GM21529 (cell line): ENCODE results near the gene SLIT3.

Experiments used
- ATAC-seq: cut with Tn5 transposase; IDR thresholded peaks from one replicate; pipeline ENCODE4 v1.9.1; 2021; ENCODE audit not compliant: unreplicated experiment

Gene SLIT3

DNA sequence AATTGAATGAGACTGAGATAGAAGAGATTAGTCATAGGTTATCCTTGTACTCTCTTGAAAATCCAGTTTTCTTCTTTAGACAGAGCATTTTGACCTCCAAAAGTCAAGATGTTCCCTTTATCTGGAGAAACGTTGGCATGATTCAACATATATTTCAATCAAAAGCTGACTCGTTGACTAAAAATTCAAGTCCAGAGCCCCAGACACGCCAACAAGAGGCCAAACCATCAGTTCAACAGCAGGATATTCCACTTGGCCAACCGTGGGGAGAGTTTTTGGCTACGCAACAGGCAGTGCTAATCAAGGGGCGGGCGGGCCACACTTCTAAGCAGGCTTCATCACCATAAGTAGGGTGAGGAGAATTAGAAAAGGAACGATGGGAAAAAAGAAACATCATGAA lies 119.1 kb downstream of the SLIT3 start:
- ATAC-seq, result no peak

DNA sequence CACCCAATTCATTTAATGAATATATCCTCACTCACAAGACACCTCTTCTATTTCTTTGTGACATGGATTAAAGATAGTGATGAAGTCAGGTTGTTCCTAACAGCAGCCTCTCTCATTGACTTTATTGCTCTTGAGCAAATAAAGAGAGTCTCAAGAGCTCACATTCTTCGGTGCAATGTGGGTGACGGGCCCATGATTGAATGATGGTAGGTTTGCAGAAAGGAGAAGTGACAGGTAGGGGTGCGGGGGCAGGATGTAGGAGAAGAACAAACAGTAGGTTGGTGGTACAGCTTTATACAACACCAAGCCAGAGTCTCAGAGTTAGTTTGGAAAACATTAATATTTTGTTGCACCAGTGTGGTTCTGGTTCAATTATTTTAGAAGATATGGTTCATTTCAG lies 122.2 kb downstream of the SLIT3 start:
- no peak for ATAC-seq

GRCh38 chr5:169178274-169178673 lies 122.7 kb downstream of the SLIT3 start:
- no peak for ATAC-seq

DNA sequence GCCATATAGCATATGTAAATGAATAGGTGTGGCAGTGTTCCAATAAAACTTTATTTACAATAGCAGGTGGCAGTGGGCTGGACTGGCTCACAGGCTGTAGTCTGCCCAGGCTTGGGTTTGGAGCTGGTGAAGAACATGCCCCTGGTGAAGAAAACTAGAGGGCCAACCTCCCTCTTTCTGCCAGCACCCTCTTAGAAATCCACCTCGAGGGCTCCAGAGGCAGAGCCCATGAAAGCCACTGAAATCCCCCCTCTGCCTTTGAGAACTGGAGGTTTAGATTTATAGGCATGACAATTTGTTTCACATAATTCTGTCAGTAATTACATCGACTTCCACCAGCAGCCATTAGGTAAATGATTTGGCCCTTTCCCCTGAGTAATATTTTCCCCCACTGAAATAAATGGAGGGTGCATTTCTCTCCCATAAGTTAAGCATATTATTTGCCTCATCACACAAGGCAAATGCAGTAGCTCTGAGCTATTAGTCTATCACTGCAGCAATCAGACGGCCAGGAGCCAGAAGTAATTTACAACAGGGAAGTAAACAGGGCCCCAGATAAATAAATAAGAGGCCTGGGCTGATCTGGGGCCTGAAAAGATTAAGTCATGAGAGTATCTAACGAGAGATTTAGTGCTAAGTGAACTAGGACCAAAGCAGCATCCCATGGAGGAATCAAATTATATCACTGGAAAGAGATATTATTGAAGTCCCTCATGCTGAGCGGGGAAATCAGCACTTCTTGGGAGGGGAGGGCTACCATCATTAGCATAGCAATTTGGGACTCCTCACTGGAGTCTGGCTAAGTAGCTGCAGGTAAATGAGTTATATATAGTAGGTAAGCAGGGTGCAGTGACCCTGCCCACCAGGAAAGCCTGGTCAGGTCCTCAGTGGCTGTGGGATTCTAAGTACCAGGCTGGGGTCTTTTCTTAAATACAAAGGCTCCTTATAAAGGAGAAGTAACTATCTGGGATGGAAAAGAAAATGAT lies 123.9 kb downstream of the SLIT3 start:
- ATAC-seq, result no peak

DNA sequence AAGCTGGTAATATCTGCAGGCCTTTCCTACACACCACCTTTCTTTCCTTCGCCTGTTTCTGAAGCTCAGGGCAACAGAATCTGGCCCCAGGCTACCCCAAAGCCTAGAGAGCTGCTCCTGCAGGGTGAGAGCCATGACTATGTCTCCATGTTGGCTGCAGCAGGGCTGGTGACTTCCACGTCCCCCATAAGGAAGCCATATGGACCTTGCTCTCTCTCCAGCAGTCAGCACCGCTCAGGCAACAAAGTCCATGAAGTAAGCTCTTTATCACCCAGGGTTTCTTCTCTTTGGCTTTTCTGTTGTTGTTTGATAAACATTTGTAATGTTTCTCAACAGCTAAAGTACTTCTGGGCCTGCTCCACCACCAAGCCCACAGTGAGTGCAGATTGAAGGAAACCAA lies 125.2 kb downstream of the SLIT3 start:
- ATAC-seq, result no peak

DNA sequence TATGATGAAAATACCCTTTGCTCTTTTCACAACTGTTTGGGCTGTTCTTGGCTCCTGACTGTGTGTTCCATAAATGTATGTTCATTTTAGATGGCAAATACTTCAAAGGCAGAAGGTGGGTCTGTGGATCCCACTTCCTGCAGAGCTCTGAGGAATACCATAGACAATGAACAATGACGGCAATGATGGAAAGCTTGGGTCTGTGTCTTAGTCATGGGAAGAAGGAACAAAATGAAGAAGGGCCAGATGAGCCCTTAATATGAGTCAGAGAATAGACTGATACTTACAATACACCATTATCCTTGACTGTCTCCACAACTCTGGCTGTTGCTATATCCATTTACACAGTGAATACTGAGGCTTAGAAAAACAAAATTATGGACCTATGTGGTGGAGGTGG lies 126.0 kb downstream of the SLIT3 start:
- ATAC-seq, result no peak

DNA sequence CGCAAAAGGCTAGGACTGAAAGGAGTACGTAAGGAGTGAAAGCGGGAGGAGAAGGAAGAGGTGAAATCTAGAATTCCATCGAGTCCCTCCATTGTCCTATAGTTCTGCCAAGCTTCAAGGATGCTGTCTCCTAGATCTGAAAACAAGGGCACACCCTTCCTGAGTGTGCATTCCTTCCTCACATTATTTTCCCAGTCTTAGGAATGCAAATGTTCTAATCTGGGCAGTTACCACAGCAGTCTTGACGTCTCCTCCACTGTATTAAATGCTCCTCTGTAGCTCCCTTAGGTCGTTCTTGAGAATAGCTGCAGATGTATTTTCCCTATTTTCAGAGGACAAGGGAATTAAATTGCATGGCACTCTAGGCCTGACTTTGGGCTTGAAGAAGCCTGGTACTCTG lies 127.6 kb downstream of the SLIT3 start:
- no peak for ATAC-seq

- ATAC-seq, result no peak
Observed at GRCh38 chr5:169171515-169171914, 129.4 kb downstream of the SLIT3 start.

GRCh38 chr5:169169783-169170182 lies 131.2 kb downstream of the SLIT3 start:
- ATAC-seq, result no peak

GRCh38 chr5:169168280-169168679 lies 132.7 kb downstream of the SLIT3 start:
- ATAC-seq, result no peak

GRCh38 chr5:169166078-169166477 lies 134.9 kb downstream of the SLIT3 start:
- no peak for ATAC-seq

DNA sequence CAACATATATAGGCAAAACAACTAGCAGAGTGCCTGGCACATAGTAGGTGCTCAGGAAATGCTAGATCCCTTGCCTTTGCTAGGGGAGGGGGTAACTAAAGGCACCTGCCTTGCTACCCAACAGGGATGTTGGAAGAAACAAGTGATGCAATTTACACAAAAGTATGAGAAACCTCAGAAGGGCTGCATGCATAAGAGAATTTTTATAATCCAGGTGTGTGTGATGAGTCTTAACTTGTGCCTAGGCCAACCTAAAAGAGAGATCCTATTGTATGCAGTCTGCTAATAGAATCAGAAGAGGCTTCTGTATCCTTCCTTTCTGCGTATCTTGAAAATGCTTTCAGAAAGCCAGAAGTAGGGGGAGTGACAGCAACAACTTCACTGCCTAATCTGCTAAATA lies 135.9 kb downstream of the SLIT3 start:
- no peak for ATAC-seq

GRCh38 chr5:169164481-169164925 lies 136.4 kb downstream of the SLIT3 start:
- no peak for ATAC-seq

DNA sequence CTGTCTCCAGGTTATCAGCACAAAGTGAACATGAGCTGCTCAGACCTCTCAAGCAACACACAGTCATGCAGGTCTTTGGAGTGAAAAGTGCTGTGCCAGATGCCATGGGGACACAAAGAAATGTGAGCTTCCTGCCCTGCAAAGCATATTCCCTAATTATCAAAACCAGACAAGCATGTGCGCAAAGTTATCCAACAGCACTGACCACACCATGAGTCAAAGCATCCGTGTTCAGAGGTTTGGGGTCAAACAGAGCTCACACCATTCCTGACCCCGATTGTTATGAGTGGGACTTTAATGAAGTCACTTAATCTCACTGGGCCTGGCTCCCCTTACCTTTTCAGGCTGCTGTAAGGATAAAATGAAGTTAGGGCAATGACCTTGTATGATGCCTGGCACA lies 138.5 kb downstream of the SLIT3 start:
- no peak for ATAC-seq

- no peak for ATAC-seq
Observed at GRCh38 chr5:169161022-169161680, 139.8 kb downstream of the SLIT3 start.

GRCh38 chr5:169160405-169160901 lies 140.5 kb downstream of the SLIT3 start:
- ATAC-seq, result no peak

- ATAC-seq, result no peak
Observed at GRCh38 chr5:169158764-169159163, 142.2 kb downstream of the SLIT3 start.

- no peak for ATAC-seq
Observed at GRCh38 chr5:169157064-169157463, 143.9 kb downstream of the SLIT3 start.

DNA sequence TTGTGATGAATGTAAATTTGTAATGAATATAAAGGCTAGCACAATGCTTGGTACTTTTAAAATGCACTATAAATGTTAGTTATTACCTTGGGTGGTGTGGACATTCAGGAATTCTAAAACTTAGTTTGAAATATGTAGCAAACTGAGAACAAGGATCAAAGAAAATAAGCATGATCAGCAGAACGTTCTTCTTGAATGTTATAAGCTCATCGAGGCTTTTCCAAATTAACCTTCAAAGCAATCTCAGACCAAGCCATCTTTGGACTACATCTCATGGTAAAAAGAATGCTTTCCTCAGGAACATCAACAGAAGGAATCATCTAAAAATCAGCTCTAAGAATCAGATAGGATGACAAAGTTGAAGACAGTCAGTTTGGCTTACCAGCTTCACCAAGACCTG lies 146.3 kb downstream of the SLIT3 start:
- ATAC-seq, result no peak

GRCh38 chr5:169153405-169153804 lies 147.5 kb downstream of the SLIT3 start:
- no peak for ATAC-seq

DNA sequence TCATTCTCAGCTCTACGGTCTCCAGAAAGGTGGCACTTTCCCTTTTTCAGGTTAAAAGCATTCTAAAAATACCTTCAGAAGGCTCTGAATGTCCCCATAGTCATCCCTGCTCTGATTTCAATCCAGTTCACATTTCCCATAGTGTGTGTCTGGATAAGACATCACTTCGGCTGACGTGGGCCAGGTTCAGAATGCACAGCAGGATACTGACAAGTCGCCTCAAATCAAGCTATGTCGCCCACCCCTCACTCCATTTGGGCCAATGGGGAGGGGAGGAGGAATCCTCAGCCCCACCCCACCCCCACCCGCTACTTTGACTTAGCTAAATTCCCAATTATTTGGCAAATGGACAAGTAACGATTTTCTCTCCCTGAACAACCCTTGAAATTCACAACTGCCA lies 148.0 kb downstream of the SLIT3 start:
- no peak for ATAC-seq

- no peak for ATAC-seq
Observed at GRCh38 chr5:169152453-169152852, 148.5 kb downstream of the SLIT3 start.
